A673 (cell line): ENCODE measurements around the gene CKAP4. TPM values are rescaled to one million over a fixed set of nuclear protein-coding genes. Genes with fewer than 3 reads are reported as not detected.

Source experiments
- BruUV-seq: library from RNA; stranded (reverse); fragments of 400-500 nt; replicated peaks from 2 replicates; lab custom pipeline; 2021; lab: Mats Ljungman, UMichigan
- CTCF ChIA-PET: fragments of 300-600 bp; sonication (Branson Sonifier 250); formaldehyde crosslinking; loops from one replicate; lab custom pipeline; 2022; ENCODE audit warnings: antibody characterized with exemption; lab: Charles Lee
- POLR2A ChIA-PET: fragments of 300-600 bp; sonication (Branson Sonifier 250); formaldehyde crosslinking; loops from one replicate; lab custom pipeline; 2022; ENCODE audit warnings: antibody characterized with exemption; ENCODE audit not compliant: low non-redundant PET; lab: Charles Lee
- DNase-seq: peaks from one replicate; pipeline ENCODE4 v3.0.0-alpha.2; 2015; ENCODE audit warnings: low spot score
- H3K27ac ChIP-seq: fragments of 200-600 bp; sonication (generic); 2 replicates; pipeline ENCODE4 v1.5.1; 2016; ENCODE audit warnings: mixed run types, low read depth, mild to moderate bottlenecking, mixed read lengths, antibody characterized with exemption, low read length; ENCODE audit not compliant: poor library complexity, severe bottlenecking
- H3K27me3 ChIP-seq: fragments of 200-600 bp; sonication (generic); replicated peaks from 2 replicates; pipeline ENCODE4 v1.6.1; 2017; ENCODE audit warnings: mixed run types, low read depth, mild to moderate bottlenecking, mixed read lengths, antibody characterized with exemption, low read length; ENCODE audit not compliant: insufficient read depth, poor library complexity
- H3K36me3 ChIP-seq: fragments of 200-600 bp; sonication (generic); 2 replicates; pipeline ENCODE4 v1.6.1; 2016; ENCODE audit warnings: mixed run types, mild to moderate bottlenecking, mixed read lengths, antibody characterized with exemption, low read length; ENCODE audit not compliant: insufficient read depth, poor library complexity, severe bottlenecking
- H3K4me1 ChIP-seq: fragments of 200-600 bp; sonication (generic); 2 replicates; pipeline ENCODE4 v1.6.1; 2017; ENCODE audit warnings: mixed run types, mild to moderate bottlenecking, mixed read lengths, antibody characterized with exemption, low read length; ENCODE audit not compliant: insufficient read depth, poor library complexity, severe bottlenecking
- H3K4me3 ChIP-seq: fragments of 200-600 bp; sonication (generic); 2 replicates; pipeline ENCODE4 v1.5.1; 2016; ENCODE audit warnings: low read depth, mixed run types, mild to moderate bottlenecking, mixed read lengths, low read length; ENCODE audit not compliant: poor library complexity, severe bottlenecking
- H3K9me3 ChIP-seq: fragments of 200-600 bp; sonication (generic); 2 replicates; pipeline ENCODE4 v1.6.1; 2016; ENCODE audit warnings: mixed run types, low read depth, mild to moderate bottlenecking, mixed read lengths, antibody characterized with exemption, low read length; ENCODE audit not compliant: poor library complexity, severe bottlenecking
- CTCF ChIP-seq: fragments of 300-800, 200-600 bp; sonication (generic); conservative IDR thresholded peaks from 2 replicates; pipeline ENCODE4 v1.5.1; 2017; ENCODE audit warnings: low read depth, mild to moderate bottlenecking, antibody characterized with exemption, low read length, moderate library complexity, mixed read lengths
- EZH2 ChIP-seq: fragments of 200-600 bp; sonication (generic); IDR thresholded peaks from 2 replicates; pipeline ENCODE4 v1.6.1; 2017; ENCODE audit warnings: borderline replicate concordance, low read depth, mild to moderate bottlenecking, mixed read lengths, antibody characterized with exemption, low read length; ENCODE audit not compliant: poor library complexity, severe bottlenecking
- intact Hi-C: fragments of 100-400 bp; cut with micrococcal nuclease; formaldehyde crosslinking; loops from one replicate; pipeline ENCODE4 v1.10.0; 2022; ENCODE audit not compliant: unreplicated experiment
- total RNA-seq: library from RNA; stranded (reverse); gene quantifications from 2 replicates; pipeline ENCODE4 v1.2.3, GENCODE V29; 2021

CKAP4 gene
- total RNA-seq, 1 experiment from 2014 or later: 81.8 TPM

- Histone ChIP-seq H3K4me3 (no peak overlapping the region), H3K27me3 (no peaks in the 10 kb centered on the region), H3K27ac (no peak overlapping the region), H3K36me3 (peaks cover 27% of the 10 kb centered on the region), H3K9me3 (no peaks in the 10 kb centered on the region), H3K4me1 (no peaks in the 10 kb centered on the region)
- BruUV-seq: no TSS peak
- TF ChIP-seq CTCF (no peak), EZH2 (no peak)
- CTCF ChIA-PET: no interaction called here
- POLR2A ChIA-PET: no interaction called here
- intact Hi-C loops: no loop called here
- DNase-seq: no peak
These were observed 9.7 kb downstream of the CKAP4 start for GRCh38 chr12:106238146-106238545.

- ChIA-PET POLR2A (no interaction called here), CTCF (no interaction called here)
- peaks cover 26% of the 10 kb centered on the region for H3K36me3 ChIP-seq
- DNase-seq: no peak
- no peak overlapping the region for H3K27ac ChIP-seq
- no peaks in the 10 kb centered on the region for H3K9me3 ChIP-seq
- no TSS peak for BruUV-seq
- no peaks in the 10 kb centered on the region for H3K4me1 ChIP-seq
- intact Hi-C loops: no loop called here
- no peaks in the 10 kb centered on the region for H3K27me3 ChIP-seq
- H3K4me3 ChIP-seq: no peak overlapping the region
- no peak for TF ChIP-seq EZH2
- no peak for TF ChIP-seq CTCF
These were observed 12.1 kb downstream of the CKAP4 start for GRCh38 chr12:106235770-106236169.

GRCh38 chr12:106234449-106234848, 13.4 kb downstream of the CKAP4 start:
- Histone ChIP-seq H3K36me3 (peaks cover 14% of the 10 kb centered on the region), H3K4me3 (no peak overlapping the region), H3K9me3 (no peaks in the 10 kb centered on the region), H3K27me3 (no peaks in the 10 kb centered on the region), H3K4me1 (no peaks in the 10 kb centered on the region), H3K27ac (no peak overlapping the region)
- intact Hi-C loops: no loop called here
- ChIA-PET POLR2A (no interaction called here), CTCF (no interaction called here)
- no TSS peak for BruUV-seq
- DNase-seq: no peak
- no peak for TF ChIP-seq CTCF
- TF ChIP-seq EZH2: no peak
